Motor neuron (in vitro differentiated cells): ENCODE measurements around the gene HOXB1. TPM values are rescaled to one million over a fixed set of nuclear protein-coding genes. Genes with fewer than 3 reads are reported as not detected.
A peak's percentile ranks its signal among the peaks of the same experiment; 100 is the strongest.
"Not testable (repeated sequence)": the region's sequence is repeated elsewhere in the genome, so short reads cannot be mapped to it uniquely, and the experiment has no call there.

Experiments
- ATAC-seq, 8 experiments: fragments of 200-7000 bp; cut with Tn5 transposase; replicated peaks in 6 of 8; 2 replicates each; pipeline ENCODE4 v1.8.0; 2021; ENCODE audit warnings: mild to moderate bottlenecking in 8 of 8, moderate library complexity in 8 of 8
- H3K27ac ChIP-seq, 2 donors: fragments of 250-450 bp; sonication (Bioruptor Pico); 2 replicates each; pipeline ENCODE4 v1.9.0; 2021; ENCODE audit warnings: antibody characterized with exemption in 2 of 2, mild to moderate bottlenecking in 2 of 2, moderate library complexity in 1 of 2
- H3K4me1 ChIP-seq, 2 donors: fragments of 250-450 bp; sonication (Bioruptor Pico); replicated peaks in 1 of 2; 2 replicates each; pipeline ENCODE4 v1.6.1; 2021; ENCODE audit warnings: antibody characterized with exemption in 2 of 2, mild to moderate bottlenecking in 2 of 2, moderate library complexity in 1 of 2
- H3K4me3 ChIP-seq, 5 donors: fragments of 250-450 bp; sonication (Bioruptor Pico); 2 replicates each; pipeline ENCODE4 v1.9.0; 2021; ENCODE audit warnings: antibody characterized with exemption in 5 of 5, mild to moderate bottlenecking in 5 of 5, moderate library complexity in 4 of 5
- whole genome bisulfite sequencing, 10 experiments: fragments of 450-650 bp; shearing (Covaris generic); methylation state at CpG; one replicate each; pipeline ENCODE4 v1.0.0; 2022; 5-methylcytosine and 5-hydroxymethylcytosine counted together
- in situ Hi-C, 9 experiments: fragments of 400-800 bp; cut with MboI; loops; one replicate each; pipeline ENCODE4 v1.15.0; 2021; ENCODE audit warnings: low sequenced_read_pairs in 9 of 9, low pct_unique_long_range_greater_than_20kb in 2 of 9; ENCODE audit not compliant: unreplicated experiment in 9 of 9
- total RNA-seq, 8 experiments: library from RNA; unstranded; fragments of 300-600 nt; gene quantifications; 2 replicates each; pipeline versions ENCODE4 v1.2.3 to v1.2.4, GENCODE V29; 2022

Gene HOXB1
- total RNA-seq, 8 experiments from 2014 or later: 0.22 to 38.7 (median 2.0) TPM

DNA sequence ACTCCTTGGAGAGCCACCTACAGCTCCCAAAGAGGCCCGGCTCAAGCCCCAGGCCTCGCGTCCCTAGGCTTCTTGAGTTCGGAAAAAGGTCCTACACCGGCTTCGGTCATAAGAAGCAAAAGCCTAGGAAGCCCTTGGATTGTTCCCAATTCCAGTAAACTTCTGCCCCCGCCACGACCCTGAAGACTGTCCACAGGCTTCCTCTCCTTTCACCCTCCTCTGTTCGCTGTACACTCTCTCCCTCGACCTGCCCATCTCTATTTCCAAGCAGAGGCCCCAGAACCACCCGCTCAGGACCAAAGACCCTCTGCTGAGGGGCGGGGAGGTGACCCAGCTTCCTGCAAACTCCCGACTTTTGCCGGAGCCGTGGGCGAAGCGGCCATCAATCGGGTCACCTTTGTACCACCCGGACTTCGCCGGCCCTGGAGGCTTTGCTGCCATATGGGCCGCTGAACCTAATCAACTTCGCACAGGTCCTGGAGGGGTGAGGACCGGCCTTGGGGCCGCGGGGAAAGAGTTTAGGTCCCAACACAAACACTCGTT lies 11.4 kb upstream of the HOXB1 start:
- in situ Hi-C loops: no loop called here
- H3K27ac ChIP-seq: peak overlapping the region; percentile 96 to 99

DNA sequence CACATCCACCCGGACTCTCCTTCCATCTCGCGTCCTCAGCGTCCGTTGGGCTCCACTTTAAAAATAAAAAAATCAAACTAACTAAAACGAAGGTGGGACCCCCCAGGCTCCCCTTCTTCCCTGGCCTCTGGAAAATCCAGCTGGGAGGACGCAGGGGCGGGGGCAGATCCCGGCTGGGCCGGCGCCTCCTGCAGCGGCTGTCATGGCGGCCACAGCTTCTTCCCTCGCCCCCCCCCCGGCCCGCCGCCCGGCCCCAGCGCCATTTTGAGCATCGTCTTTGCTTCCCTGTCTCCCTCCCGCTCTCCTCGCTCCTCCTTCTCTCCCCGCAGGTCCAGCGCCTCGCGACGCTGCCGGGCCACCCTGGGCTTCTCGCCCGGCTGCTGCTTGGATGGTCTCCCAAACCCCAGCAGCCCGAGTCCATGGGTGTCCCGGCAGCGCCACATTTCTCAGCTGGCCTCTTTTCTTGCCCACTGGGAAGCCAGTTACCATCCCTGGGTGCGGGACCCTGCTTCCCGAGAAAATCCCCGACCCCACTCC lies 10.8 kb upstream of the HOXB1 start:
- peaks cover 28 to 45% of the 10 kb centered on the region in 2 donors for H3K4me1 ChIP-seq
- H3K27ac ChIP-seq: peak overlapping the region; percentile 96 to 99
- in situ Hi-C loops: no loop called here
- ATAC-seq: peak; percentile 20 to 43 (median 31)
- 0 to 17% (median 0%) methylated on average over 1 to 6 of the region's 36 CpGs; no CpG with 5 or more reads in 5 of the 10 experiments for WGBS, 10 experiments
- peak overlapping the region; percentile 56 to 93 (median 80) for H3K4me3 ChIP-seq

More for the DNA sequence above, 11.4 kb upstream of the HOXB1 start:
- 0 to 5% (median 0%) methylated on average over 3 to 16 of the region's 27 CpGs; no CpG with 5 or more reads in 1 of the 10 experiments for WGBS, 10 experiments
- ATAC-seq: peak in 7 of 8 experiments; percentile 0 to 12 (median 4)
- H3K4me1 ChIP-seq: peaks cover 34 to 50% of the 10 kb centered on the region in 2 donors
- peak overlapping the region; percentile 56 to 93 (median 80) for H3K4me3 ChIP-seq

DNA sequence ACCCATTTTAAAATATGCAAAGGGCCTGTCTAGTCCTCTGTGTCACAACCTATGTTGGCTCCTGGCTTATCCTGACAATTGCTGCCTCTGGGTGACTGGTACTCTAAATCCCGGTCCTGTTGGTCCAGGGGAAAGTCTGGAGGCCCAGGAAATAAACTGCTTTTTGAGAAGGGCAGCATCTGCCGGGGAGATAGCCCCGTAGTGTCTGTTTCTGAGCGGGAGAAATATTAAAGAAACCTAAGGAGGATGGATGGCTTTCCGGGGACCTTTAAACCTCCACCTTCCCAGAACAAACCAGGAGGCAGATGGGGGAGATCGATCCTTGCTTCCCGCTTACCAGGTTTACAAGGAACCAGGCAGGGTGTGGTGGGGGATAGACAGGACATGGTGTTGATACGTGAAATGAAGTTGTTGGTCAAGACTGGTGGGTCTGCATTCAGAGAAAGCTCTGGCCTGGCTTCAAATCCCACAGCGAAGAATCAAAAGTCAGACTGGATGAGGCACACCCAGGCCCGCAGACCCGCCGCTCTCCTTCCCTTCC lies 10.3 kb upstream of the HOXB1 start:
- Histone ChIP-seq H3K4me3 (peak overlapping the region; percentile 56 to 93 (median 80)), H3K27ac (peak overlapping the region; percentile 96 to 99), H3K4me1 (peaks cover 23 to 40% of the 10 kb centered on the region in 2 donors)
- WGBS, 10 experiments: 0 to 43% (median 0%) methylated on average over 2 to 5 of the region's 12 CpGs; no CpG with 5 or more reads in 2 of the 10 experiments
- in situ Hi-C loops: no loop called here
- ATAC-seq: peak; percentile 4 to 19 (median 8)

DNA sequence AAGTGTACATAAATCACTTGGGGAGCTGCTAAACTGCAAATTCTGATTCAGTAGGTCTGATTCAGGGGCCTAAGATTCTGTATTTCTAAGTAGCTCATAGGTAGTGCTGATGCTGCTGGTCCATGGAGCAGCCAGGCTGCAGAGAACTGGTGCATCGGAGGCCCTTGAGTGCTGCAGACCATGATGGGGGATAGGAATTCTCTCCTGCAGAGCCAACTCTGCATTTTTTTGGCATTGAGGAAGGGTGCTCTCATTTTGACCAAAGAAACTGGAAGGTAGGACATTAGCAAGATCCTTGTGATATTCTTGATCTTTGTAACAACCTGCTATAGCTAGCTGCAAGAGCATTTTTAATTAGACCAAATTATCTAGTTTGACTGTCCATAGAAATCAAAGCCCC lies 9.4 kb upstream of the HOXB1 start:
- peak overlapping the region; percentile 56 to 93 (median 80) for H3K4me3 ChIP-seq
- no peak for ATAC-seq
- in situ Hi-C loops: no loop called here
- peak overlapping the region in 1 of 2 donors; percentile 99 for H3K27ac ChIP-seq
- H3K4me1 ChIP-seq: peaks cover 14 to 31% of the 10 kb centered on the region in 2 donors
- 30 to 86% (median 60%) methylated on average over 1 of the region's 1 CpG; no CpG with 5 or more reads in 5 of the 10 experiments for WGBS, 10 experiments

DNA sequence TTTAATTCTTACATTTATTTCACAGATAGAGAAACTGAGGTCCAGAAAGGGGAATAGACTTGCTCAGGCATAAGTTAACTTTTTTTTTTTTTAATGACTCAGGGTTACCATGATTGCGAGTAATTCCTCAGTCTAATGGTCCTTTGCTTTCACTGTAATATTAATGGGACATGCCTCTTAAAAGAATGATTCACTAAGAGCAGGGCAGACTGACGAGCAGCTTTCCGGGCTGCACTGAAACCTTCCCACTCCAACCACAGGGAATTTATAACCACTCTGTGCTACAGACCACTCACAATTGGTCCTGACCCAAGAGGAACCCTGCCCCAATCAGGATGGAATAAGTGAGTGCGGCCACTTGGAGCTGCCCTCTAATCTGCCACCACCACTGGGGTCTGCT lies 8.4 kb upstream of the HOXB1 start:
- in situ Hi-C loops: no loop called here
- Histone ChIP-seq H3K4me1 (peaks cover 12 to 29% of the 10 kb centered on the region in 2 donors), H3K27ac (peak overlapping the region in 1 of 2 donors; percentile 99), H3K4me3 (peak overlapping the region in 3 of 5 donors; percentile 2 to 14 (median 3))
- 0 to 71% (median 44%) methylated on average over 1 to 4 of the region's 4 CpGs; no CpG with 5 or more reads in 3 of the 10 experiments for WGBS, 10 experiments
- ATAC-seq: peak in 5 of 8 experiments; percentile 38 to 62 (median 55)

DNA sequence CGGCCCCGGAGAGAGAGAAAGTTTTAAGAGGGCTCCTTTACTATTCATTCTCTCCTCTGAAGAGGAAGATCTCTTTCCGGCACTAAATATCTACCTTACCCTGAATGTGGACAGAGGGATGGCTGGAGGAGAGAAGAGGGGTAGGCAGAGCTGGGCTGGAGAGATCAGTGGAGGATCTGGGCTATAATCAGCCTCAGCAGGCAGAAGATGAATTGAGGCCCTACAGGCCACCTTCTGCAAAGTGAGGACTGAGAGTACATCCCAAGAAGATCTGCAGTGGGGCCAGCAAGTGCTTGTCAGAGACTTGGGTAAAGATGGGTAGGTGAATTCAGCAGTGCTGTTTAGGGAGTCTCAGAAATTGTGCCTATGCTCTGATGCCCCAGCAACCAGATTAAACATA lies 6.5 kb upstream of the HOXB1 start:
- Histone ChIP-seq H3K27ac (no peak overlapping the region), H3K4me1 (peaks cover 30 to 45% of the 10 kb centered on the region in 2 donors), H3K4me3 (no peak overlapping the region)
- ATAC-seq: no peak
- in situ Hi-C loops: no loop called here
- WGBS, 10 experiments: 78 to 100% (median 100%) methylated on average over 2 to 3 of the region's 3 CpGs; no CpG with 5 or more reads in 7 of the 10 experiments

DNA sequence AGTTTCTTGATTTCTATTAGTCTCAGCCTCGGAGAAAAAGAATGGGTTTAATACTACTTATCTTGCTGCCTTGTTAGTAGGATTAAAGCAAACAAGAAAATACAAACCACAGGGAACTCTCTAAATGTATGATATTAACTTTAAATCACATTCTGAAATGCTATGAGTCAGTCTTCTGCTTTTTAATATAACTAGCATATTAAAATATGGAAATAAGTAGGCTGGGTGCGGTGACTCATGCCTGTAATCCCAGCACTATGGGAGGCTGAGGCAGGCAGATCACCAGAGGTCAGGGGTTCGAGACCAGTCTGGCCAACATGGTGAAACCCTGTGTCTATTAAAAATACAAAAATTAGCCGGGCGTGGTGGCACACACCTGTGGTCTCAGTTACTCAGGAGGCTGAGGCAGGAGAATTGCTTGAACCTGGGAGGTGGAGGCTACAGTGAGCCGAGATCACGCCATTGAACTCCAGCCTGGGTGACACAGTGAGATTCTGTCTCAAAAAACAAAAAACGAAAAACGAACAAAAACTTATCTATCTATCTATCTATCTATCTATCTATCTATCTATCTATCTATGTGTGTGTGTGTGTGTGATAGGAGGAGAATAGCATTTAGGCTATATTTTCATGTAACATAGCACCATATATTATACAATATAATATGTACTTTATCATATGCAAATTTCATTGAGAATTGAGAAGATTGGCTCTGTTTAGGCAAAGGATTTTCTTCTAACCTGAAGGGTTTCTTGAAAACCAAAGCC lies 5.2 kb upstream of the HOXB1 start:
- H3K27ac ChIP-seq, in situ Hi-C loops, H3K4me3 ChIP-seq: not testable (repeated sequence)
- 0 to 100% (median 82%) methylated on average over 1 to 7 of the region's 9 CpGs for whole genome bisulfite sequencing, 10 experiments
- ATAC-seq: peak in 3 of 8 experiments; percentile 45 to 80 (median 73)
- peaks cover 43 to 58% of the 10 kb centered on the region in 2 donors for H3K4me1 ChIP-seq

DNA sequence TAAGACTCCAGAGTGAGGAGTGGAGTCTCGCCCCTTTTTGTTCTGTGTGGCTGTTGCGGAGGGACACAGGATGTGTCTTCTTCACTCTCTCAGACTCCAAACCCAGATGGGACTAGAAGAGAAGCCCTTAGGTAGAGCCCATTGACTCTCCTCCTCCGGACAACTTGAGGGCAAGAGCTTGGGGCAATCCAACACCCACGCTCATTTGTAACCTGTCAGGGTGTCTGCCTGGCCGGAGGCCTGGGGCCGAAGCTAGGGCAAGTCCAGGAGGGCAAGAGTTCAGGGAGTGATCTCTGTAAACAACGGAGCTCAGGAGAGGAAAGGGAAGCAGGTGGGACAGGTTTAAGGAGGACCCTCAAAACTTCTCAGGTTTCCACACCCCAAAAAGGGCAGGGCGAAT lies 1.4 kb upstream of the HOXB1 start:
- peak overlapping the region in 1 of 2 donors; percentile 84 for H3K27ac ChIP-seq
- no peak for ATAC-seq
- in situ Hi-C loops: no loop called here
- 40 to 93% (median 47%) methylated on average over 1 to 4 of the region's 8 CpGs; no CpG with 5 or more reads in 4 of the 10 experiments for WGBS, 10 experiments
- no peak overlapping the region for H3K4me3 ChIP-seq
- peaks cover 66% of the 10 kb centered on the region in 2 donors for H3K4me1 ChIP-seq

DNA sequence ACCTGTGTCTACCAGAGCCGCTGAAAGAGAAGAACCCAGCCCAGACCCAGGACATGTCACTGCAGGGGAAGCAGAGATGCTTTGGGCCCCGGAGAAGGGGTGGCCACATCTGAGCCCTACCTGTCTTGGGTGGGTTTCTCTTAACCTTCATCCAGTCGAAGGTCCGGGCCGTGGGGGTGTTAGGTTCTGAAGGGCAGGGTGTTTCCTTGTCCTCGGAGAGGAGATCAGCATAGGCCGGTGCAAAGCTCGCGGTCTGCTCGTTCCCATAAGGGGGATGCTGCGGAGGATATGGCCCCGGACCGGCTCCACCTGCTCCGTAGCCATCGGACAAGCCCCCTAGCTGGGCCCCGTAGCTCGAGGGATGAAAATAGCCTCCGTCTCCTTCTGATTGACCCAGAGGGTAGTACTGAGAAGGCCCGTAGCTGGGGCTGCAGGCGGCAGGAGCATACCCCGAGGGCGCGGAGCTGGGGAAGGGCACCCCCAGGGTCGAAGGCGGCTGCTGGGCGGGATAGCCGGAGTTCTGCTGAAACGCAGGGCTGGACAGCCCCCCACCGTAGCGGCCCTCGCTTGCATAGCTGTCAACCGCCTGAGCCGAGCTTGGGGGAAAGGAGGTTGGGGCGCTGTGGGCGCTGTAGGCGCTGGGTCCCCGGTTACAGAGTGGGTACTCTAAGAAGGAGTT lies 464 bp downstream of the HOXB1 start:
- Histone ChIP-seq H3K4me1 (peaks cover 82 to 84% of the 10 kb centered on the region in 2 donors), H3K27ac (peak overlapping the region; percentile 75 to 84), H3K4me3 (peak overlapping the region in 4 of 5 donors; percentile 2 to 22 (median 13))
- WGBS, 10 experiments: 0 to 95% (median 9%) methylated on average over 1 to 13 of the region's 37 CpGs; no CpG with 5 or more reads in 4 of the 10 experiments
- in situ Hi-C loops: no loop called here
- ATAC-seq: peak in 5 of 8 experiments; percentile 31 to 54 (median 41)

DNA sequence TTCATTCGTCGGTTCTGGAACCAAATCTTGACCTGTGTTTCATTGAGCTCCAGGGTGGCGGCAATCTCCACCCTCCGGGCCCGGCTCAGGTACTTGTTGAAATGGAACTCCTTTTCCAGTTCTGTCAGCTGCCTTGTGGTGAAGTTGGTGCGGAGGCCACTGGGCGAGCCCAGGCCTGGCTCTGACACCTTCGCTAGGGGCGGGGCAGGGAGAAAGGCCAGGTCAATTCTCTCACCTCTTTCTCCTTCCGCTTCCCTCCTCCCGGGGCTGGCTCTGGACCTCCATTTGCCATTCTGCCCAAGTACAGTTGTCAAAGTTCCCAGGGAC lies 1.2 kb downstream of the HOXB1 start:
- in situ Hi-C loops: no loop called here
- no peak for ATAC-seq
- Histone ChIP-seq H3K27ac (peak overlapping the region; percentile 58 to 84), H3K4me1 (peaks cover 84% of the 10 kb centered on the region in 2 donors), H3K4me3 (peak overlapping the region in 2 of 5 donors; percentile 16 to 22)
- 20 to 83% (median 25%) methylated on average over 1 to 7 of the region's 11 CpGs; no CpG with 5 or more reads in 5 of the 10 experiments for WGBS, 10 experiments

DNA sequence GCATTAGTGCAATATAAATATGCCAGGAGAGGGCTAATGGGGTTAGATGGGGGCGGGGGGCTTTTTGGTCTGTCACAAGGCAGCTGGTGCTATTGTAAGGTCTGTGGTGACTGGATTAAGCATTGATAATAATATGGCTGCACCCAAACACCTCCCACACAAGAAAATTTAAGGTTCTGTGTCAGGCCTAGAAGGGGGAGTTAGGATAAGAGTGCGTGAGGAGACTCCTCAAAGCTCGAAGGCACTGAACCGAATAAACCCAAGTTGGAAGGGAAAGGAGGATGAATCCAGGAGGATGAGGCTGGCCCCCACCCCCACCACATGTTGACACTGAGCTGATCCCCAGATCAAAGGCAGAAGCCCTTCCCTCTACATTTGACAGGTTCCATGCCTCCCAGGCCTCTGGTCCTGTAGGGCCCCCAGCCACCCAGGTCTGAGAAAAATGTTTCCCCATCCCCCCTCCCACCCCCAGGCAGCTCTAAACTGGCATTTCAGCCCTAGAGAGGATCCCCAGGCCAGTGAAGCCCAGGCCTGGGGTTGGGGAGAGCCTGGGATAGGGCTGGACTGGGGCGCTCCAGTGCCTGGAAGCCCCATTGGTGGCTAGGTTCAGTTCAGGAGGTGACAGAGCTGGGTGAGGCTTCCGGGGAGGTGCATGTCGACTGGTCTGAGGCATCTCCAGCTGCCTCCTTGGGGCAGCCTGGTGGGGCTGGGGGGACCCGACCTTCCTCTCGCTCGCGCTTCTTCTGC lies 1.7 kb downstream of the HOXB1 start:
- peak in 4 of 8 experiments; percentile 4 to 14 (median 10) for ATAC-seq
- Histone ChIP-seq H3K4me1 (peaks cover 84% of the 10 kb centered on the region in 2 donors), H3K4me3 (peak overlapping the region in 2 of 5 donors; percentile 16 to 22), H3K27ac (peak overlapping the region; percentile 58 to 84)
- in situ Hi-C loops: no loop called here
- 30 to 100% (median 40%) methylated on average over 1 to 6 of the region's 11 CpGs; no CpG with 5 or more reads in 3 of the 10 experiments for WGBS, 10 experiments
